GM18502 (cell line): ENCODE measurements around the gene OLFM4.
"Not testable (repeated sequence)": the region's sequence is repeated elsewhere in the genome, so short reads cannot be mapped to it uniquely, and the experiment has no call there.

Source experiments
- ATAC-seq: cut with Tn5 transposase; IDR thresholded peaks from one replicate; pipeline ENCODE4 v1.9.1; 2021; ENCODE audit warnings: mild to moderate bottlenecking; ENCODE audit not compliant: unreplicated experiment, poor library complexity

OLFM4 gene

GRCh38 chr13:53014018-53014417 is 14.6 kb upstream of the OLFM4 start:
- ATAC-seq = not testable (repeated sequence)

GRCh38 chr13:53014495-53015443 is 13.8 kb upstream of the OLFM4 start:
- no peak for ATAC-seq

GRCh38 chr13:53015971-53016370 is 12.6 kb upstream of the OLFM4 start:
- no peak for ATAC-seq

- ATAC-seq = no peak
Observed at GRCh38 chr13:53017433-53017970, 11.1 kb upstream of the OLFM4 start.

GRCh38 chr13:53018690-53019647 is 9.6 kb upstream of the OLFM4 start:
- no peak for ATAC-seq

- no peak for ATAC-seq
Observed at GRCh38 chr13:53020764-53021335, 7.8 kb upstream of the OLFM4 start.

GRCh38 chr13:53023246-53023645 is 5.4 kb upstream of the OLFM4 start:
- no peak for ATAC-seq

- no peak for ATAC-seq
Observed at GRCh38 chr13:53028063-53028462, 550 bp upstream of the OLFM4 start.

GRCh38 chr13:53032849-53033248 is 4.2 kb downstream of the OLFM4 start:
- ATAC-seq = no peak

GRCh38 chr13:53038993-53039392 is 10.4 kb downstream of the OLFM4 start:
- ATAC-seq = no peak

- no peak for ATAC-seq
Observed at GRCh38 chr13:53041968-53042516, 13.4 kb downstream of the OLFM4 start.

GRCh38 chr13:53042877-53043276 is 14.3 kb downstream of the OLFM4 start:
- ATAC-seq = no peak

- ATAC-seq = no peak
Observed at GRCh38 chr13:53043398-53043797, 14.8 kb downstream of the OLFM4 start.

GRCh38 chr13:53045189-53045588 is 16.6 kb downstream of the OLFM4 start:
- ATAC-seq = no peak

- ATAC-seq = no peak
Observed at GRCh38 chr13:53048880-53049279, 20.3 kb downstream of the OLFM4 start.

GRCh38 chr13:53050151-53050550 is 21.5 kb downstream of the OLFM4 start:
- no peak for ATAC-seq

GRCh38 chr13:53052675-53053074 is 24.1 kb downstream of the OLFM4 start:
- no peak for ATAC-seq

GRCh38 chr13:53054569-53054968 is 26.0 kb downstream of the OLFM4 start:
- ATAC-seq = no peak

GRCh38 chr13:53058065-53058679 is 29.6 kb downstream of the OLFM4 start:
- no peak for ATAC-seq
